ENCODE results near the gene KIAA0513.
"Not testable (repeated sequence)": the region's sequence is repeated elsewhere in the genome, so short reads cannot be mapped to it uniquely, and the experiment has no call there.

Gene KIAA0513

DNA sequence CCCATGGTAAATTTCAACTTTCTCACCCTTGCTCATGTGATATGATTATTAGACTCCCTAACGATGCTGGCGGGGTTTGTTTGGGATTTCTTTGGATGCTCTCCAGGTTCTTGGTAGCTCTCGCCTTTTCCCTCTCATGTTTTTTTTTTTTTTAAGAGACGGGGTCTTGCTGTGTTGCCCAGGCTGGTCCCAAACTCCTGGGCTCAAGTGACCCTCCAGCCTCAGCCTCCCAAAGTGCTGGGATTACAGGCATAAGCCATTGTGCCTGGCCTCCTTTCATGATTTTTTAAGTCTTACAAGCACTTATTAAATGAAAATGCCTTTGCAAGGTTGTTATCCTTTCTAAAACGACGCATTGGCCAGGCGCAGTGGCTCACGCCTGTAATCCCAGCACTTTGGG lies 24.1 kb downstream of the KIAA0513 start:
- no peak overlapping the region for H2AFZ ChIP-seq (ENCODE audit: low read length)
- H2BK5ac ChIP-seq (ENCODE audit: low read length): no peak overlapping the region
- H2BK15ac ChIP-seq (ENCODE audit: low read length): no peak overlapping the region
- H3K9me3 ChIP-seq (replicated peaks in 1 of 2; ENCODE audit: control insufficient read depth in 2 of 2, insufficient read depth in 1 of 2, low read depth in 1 of 2, low read length in 2 of 2): no peaks in the 10 kb centered on the region
- no peak overlapping the region for H2BK120ac ChIP-seq (ENCODE audit: low read depth, low read length)
- no CpG with 5 or more reads among the region's 8 CpGs for WGBS, 2 donors (ENCODE audit: extremely low coverage in 2 of 2, insufficient read length in 2 of 2, insufficient replicate concordance in 1 of 2)
- no peaks in the 10 kb centered on the region for H3K36me3 ChIP-seq (replicated peaks in 1 of 2; ENCODE audit: control insufficient read depth in 2 of 2, insufficient read depth in 2 of 2, low read length in 2 of 2)
- H2AK5ac ChIP-seq (ENCODE audit: low read depth, low read length): no peak overlapping the region
- no peak for DNase-seq (ENCODE audit: low spot score)
- H3K27ac ChIP-seq (replicated peaks; ENCODE audit: low read length): no peak overlapping the region
- no peak overlapping the region for H3K4me3 ChIP-seq (ENCODE audit: low read length in 2 of 2)
- H3K4me2 ChIP-seq (ENCODE audit: insufficient read depth, low read length, poor library complexity, severe bottlenecking): no peak overlapping the region
- H2BK12ac ChIP-seq (ENCODE audit: low read length): no peak overlapping the region
- no peak overlapping the region for H4K8ac ChIP-seq (ENCODE audit: low read depth, low read length)
- H3K79me1 ChIP-seq (ENCODE audit: low read depth, low read length): no peaks in the 10 kb centered on the region
- no peak overlapping the region for H3K9ac ChIP-seq (ENCODE audit: low read depth, low read length, poor library complexity)
- H3K14ac ChIP-seq (ENCODE audit: low read length): no peak overlapping the region
- H3K18ac ChIP-seq (ENCODE audit: low read length): no peak overlapping the region
- no peak overlapping the region for H3K4ac ChIP-seq (ENCODE audit: low read length)
- H3K4me1 ChIP-seq (ENCODE audit: control insufficient read depth in 2 of 2, insufficient read depth in 1 of 2, low read depth in 1 of 2, low read length in 2 of 2): peaks cover 7 to 13% of the 10 kb centered on the region in 2 donors
- H4K91ac ChIP-seq (ENCODE audit: low read depth, low read length, poor library complexity): no peak overlapping the region
- H3K27me3 ChIP-seq (ENCODE audit: control insufficient read depth in 3 of 3, insufficient read depth in 3 of 3, low read depth in 1 of 3, low read length in 3 of 3): no peaks in the 10 kb centered on the region
- H3K23ac ChIP-seq (ENCODE audit: low read depth, low read length, poor library complexity): no peak overlapping the region

GRCh38 chr16:85052536-85052935 lies 24.9 kb downstream of the KIAA0513 start:
- Histone ChIP-seq H2BK5ac (ENCODE audit: low read length) (no peak overlapping the region), H3K4me3 (ENCODE audit: low read length in 2 of 2) (no peak overlapping the region), H3K4me2 (ENCODE audit: insufficient read depth, low read length, poor library complexity, severe bottlenecking) (no peak overlapping the region), H2AFZ (ENCODE audit: low read length) (no peak overlapping the region), H3K79me1 (ENCODE audit: low read depth, low read length) (no peaks in the 10 kb centered on the region), H2BK15ac (ENCODE audit: low read length) (no peak overlapping the region), H2BK12ac (ENCODE audit: low read length) (no peak overlapping the region), H2BK120ac (ENCODE audit: low read depth, low read length) (no peak overlapping the region), H4K91ac (ENCODE audit: low read depth, low read length, poor library complexity) (no peak overlapping the region), H2AK5ac (ENCODE audit: low read depth, low read length) (no peak overlapping the region), H4K8ac (ENCODE audit: low read depth, low read length) (no peak overlapping the region), H3K27ac (replicated peaks; ENCODE audit: low read length) (no peak overlapping the region), H3K9me3 (replicated peaks in 1 of 2; ENCODE audit: control insufficient read depth in 2 of 2, insufficient read depth in 1 of 2, low read depth in 1 of 2, low read length in 2 of 2) (no peaks in the 10 kb centered on the region), H3K9ac (ENCODE audit: low read depth, low read length, poor library complexity) (no peak overlapping the region), H3K4ac (ENCODE audit: low read length) (no peak overlapping the region), H3K14ac (ENCODE audit: low read length) (no peak overlapping the region), H3K23ac (ENCODE audit: low read depth, low read length, poor library complexity) (no peak overlapping the region), H3K27me3 (ENCODE audit: control insufficient read depth in 3 of 3, insufficient read depth in 3 of 3, low read depth in 1 of 3, low read length in 3 of 3) (no peaks in the 10 kb centered on the region), H3K18ac (ENCODE audit: low read length) (no peak overlapping the region), H3K36me3 (replicated peaks in 1 of 2; ENCODE audit: control insufficient read depth in 2 of 2, insufficient read depth in 2 of 2, low read length in 2 of 2) (no peaks in the 10 kb centered on the region), H3K4me1 (ENCODE audit: control insufficient read depth in 2 of 2, insufficient read depth in 1 of 2, low read depth in 1 of 2, low read length in 2 of 2) (peaks cover 7 to 13% of the 10 kb centered on the region in 2 donors)
- no peak for DNase-seq (ENCODE audit: low spot score)
- WGBS, 2 donors (ENCODE audit: extremely low coverage in 2 of 2, insufficient read length in 2 of 2, insufficient replicate concordance in 1 of 2): no CpG with 5 or more reads among the region's 10 CpGs

DNA sequence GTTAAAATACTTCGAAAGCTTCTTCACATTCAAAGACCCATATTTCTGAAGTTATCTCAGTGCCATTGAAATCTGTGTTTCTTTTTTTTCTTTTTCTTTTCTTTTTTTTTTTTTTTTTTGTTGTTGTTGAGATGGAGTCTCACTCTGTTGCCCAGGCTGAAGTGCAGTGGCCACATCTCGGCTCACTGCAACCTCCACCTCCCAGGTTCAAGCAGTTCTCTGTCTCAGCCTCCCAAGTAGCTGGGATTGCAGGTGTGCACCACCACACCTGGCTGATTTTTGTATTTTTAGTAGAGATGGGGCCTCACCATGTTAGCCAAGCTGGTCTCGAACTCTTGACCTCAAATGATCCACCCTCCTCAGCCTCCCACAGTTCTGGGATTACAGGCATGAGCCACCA lies 26.7 kb downstream of the KIAA0513 start:
- WGBS, 2 donors (ENCODE audit: extremely low coverage in 2 of 2, insufficient read length in 2 of 2, insufficient replicate concordance in 1 of 2): no CpG with 5 or more reads among the region's 3 CpGs
- not testable (repeated sequence) for H2BK120ac ChIP-seq (ENCODE audit: low read depth, low read length); H2BK5ac ChIP-seq (ENCODE audit: low read length); H3K14ac ChIP-seq (ENCODE audit: low read length); H3K27ac ChIP-seq (replicated peaks; ENCODE audit: low read length); H3K9ac ChIP-seq (ENCODE audit: low read depth, low read length, poor library complexity); H3K79me1 ChIP-seq (ENCODE audit: low read depth, low read length); H3K27me3 ChIP-seq (ENCODE audit: control insufficient read depth in 3 of 3, insufficient read depth in 3 of 3, low read depth in 1 of 3, low read length in 3 of 3); H3K36me3 ChIP-seq (replicated peaks in 1 of 2; ENCODE audit: control insufficient read depth in 2 of 2, insufficient read depth in 2 of 2, low read length in 2 of 2); H2BK15ac ChIP-seq (ENCODE audit: low read length); H3K4me2 ChIP-seq (ENCODE audit: insufficient read depth, low read length, poor library complexity, severe bottlenecking); H3K4ac ChIP-seq (ENCODE audit: low read length); H2AFZ ChIP-seq (ENCODE audit: low read length); H3K9me3 ChIP-seq (replicated peaks in 1 of 2; ENCODE audit: control insufficient read depth in 2 of 2, insufficient read depth in 1 of 2, low read depth in 1 of 2, low read length in 2 of 2); H3K23ac ChIP-seq (ENCODE audit: low read depth, low read length, poor library complexity); H4K91ac ChIP-seq (ENCODE audit: low read depth, low read length, poor library complexity); H3K18ac ChIP-seq (ENCODE audit: low read length); H3K4me3 ChIP-seq (ENCODE audit: low read length in 2 of 2); H2AK5ac ChIP-seq (ENCODE audit: low read depth, low read length); H2BK12ac ChIP-seq (ENCODE audit: low read length); DNase-seq (ENCODE audit: low spot score); H4K8ac ChIP-seq (ENCODE audit: low read depth, low read length)
- H3K4me1 ChIP-seq (ENCODE audit: control insufficient read depth in 2 of 2, insufficient read depth in 1 of 2, low read depth in 1 of 2, low read length in 2 of 2): peaks cover 7 to 12% of the 10 kb centered on the region in 2 donors

GRCh38 chr16:85054948-85055492 lies 27.4 kb downstream of the KIAA0513 start:
- Histone ChIP-seq H3K36me3 (replicated peaks in 1 of 2; ENCODE audit: control insufficient read depth in 2 of 2, insufficient read depth in 2 of 2, low read length in 2 of 2) (no peaks in the 10 kb centered on the region), H3K27me3 (ENCODE audit: control insufficient read depth in 3 of 3, insufficient read depth in 3 of 3, low read depth in 1 of 3, low read length in 3 of 3) (no peaks in the 10 kb centered on the region), H3K4me3 (ENCODE audit: low read length in 2 of 2) (no peak overlapping the region), H3K23ac (ENCODE audit: low read depth, low read length, poor library complexity) (no peak overlapping the region), H3K14ac (ENCODE audit: low read length) (no peak overlapping the region), H3K9ac (ENCODE audit: low read depth, low read length, poor library complexity) (no peak overlapping the region), H4K91ac (ENCODE audit: low read depth, low read length, poor library complexity) (no peak overlapping the region), H2AK5ac (ENCODE audit: low read depth, low read length) (no peak overlapping the region), H3K4me2 (ENCODE audit: insufficient read depth, low read length, poor library complexity, severe bottlenecking) (no peak overlapping the region), H2BK12ac (ENCODE audit: low read length) (no peak overlapping the region), H2BK120ac (ENCODE audit: low read depth, low read length) (no peak overlapping the region), H2BK5ac (ENCODE audit: low read length) (no peak overlapping the region), H2AFZ (ENCODE audit: low read length) (no peak overlapping the region), H3K9me3 (replicated peaks in 1 of 2; ENCODE audit: control insufficient read depth in 2 of 2, insufficient read depth in 1 of 2, low read depth in 1 of 2, low read length in 2 of 2) (no peaks in the 10 kb centered on the region), H3K4ac (ENCODE audit: low read length) (no peak overlapping the region), H3K4me1 (ENCODE audit: control insufficient read depth in 2 of 2, insufficient read depth in 1 of 2, low read depth in 1 of 2, low read length in 2 of 2) (peaks cover 7 to 12% of the 10 kb centered on the region in 2 donors), H3K18ac (ENCODE audit: low read length) (no peak overlapping the region), H3K27ac (replicated peaks; ENCODE audit: low read length) (no peak overlapping the region), H2BK15ac (ENCODE audit: low read length) (no peak overlapping the region), H4K8ac (ENCODE audit: low read depth, low read length) (no peak overlapping the region), H3K79me1 (ENCODE audit: low read depth, low read length) (no peaks in the 10 kb centered on the region)
- DNase-seq (ENCODE audit: low spot score): no peak
- no CpG with 5 or more reads among the region's 6 CpGs for WGBS, 2 donors (ENCODE audit: extremely low coverage in 2 of 2, insufficient read length in 2 of 2, insufficient replicate concordance in 1 of 2)
